Measurements from ENCODE around the gene ACOX1. TPM values are rescaled to one million over a fixed set of nuclear protein-coding genes. Genes with fewer than 3 reads are reported as not detected.
A peak's percentile ranks its signal among the peaks of the same experiment; 100 is the strongest.

The ACOX1 gene
- total and polyA plus RNA-seq, 2 of the 13 experiments (the other 11 are each of a cell fraction or from before 2014, with no cell fraction given): 86.4 to 120 TPM

- TF ChIP-seq SMYD3 (CRISPR knock-in tag; IDR thresholded peaks at IDR 0.05) (0 out of 2 replicates have a peak, but pooled peaks have one; percentile 43), ZNF337 (CRISPR knock-in tag; IDR thresholded peaks at IDR 0.05; ENCODE audit: borderline replicate concordance, low read depth) (0 out of 2 replicates have a peak, but pooled peaks have one; percentile 75), ZNF280D (CRISPR knock-in tag; IDR thresholded peaks at IDR 0.05) (peak; percentile 77; the same call in 1 of the 2 replicates), ZNF800 (CRISPR knock-in tag; IDR thresholded peaks at IDR 0.05) (no peak), TBL1XR1 (IDR thresholded peaks at IDR 0.05; ENCODE audit: borderline replicate concordance, low read length, partially characterized antibody) (no peak), ZNF30 (CRISPR knock-in tag; IDR thresholded peaks at IDR 0.05) (no peak), ZNF781 (CRISPR knock-in tag; IDR thresholded peaks at IDR 0.05; ENCODE audit: borderline replicate concordance, not compliant biosample characterization) (no peak), THRA (CRISPR knock-in tag; IDR thresholded peaks at IDR 0.05; ENCODE audit: borderline replicate concordance) (peak; percentile 21; the same call in 1 of the 2 replicates), ZNF530 (CRISPR knock-in tag; IDR thresholded peaks at IDR 0.05; ENCODE audit: low read depth) (no peak), SNAPC2 (CRISPR knock-in tag; IDR thresholded peaks at IDR 0.05) (no peak), POLR2AphosphoS2 (IDR thresholded peaks at IDR 0.05; ENCODE audit: low read depth, low read length) (no peak), ZNF292 (CRISPR knock-in tag; IDR thresholded peaks at IDR 0.05; ENCODE audit: borderline replicate concordance, low read depth) (peak; percentile 86; the same call in 1 of the 2 replicates), HNF1B (CRISPR knock-in tag; IDR thresholded peaks at IDR 0.05) (no peak; the same call in 1 of the 2 replicates), ZNF367 (CRISPR knock-in tag; IDR thresholded peaks at IDR 0.05; ENCODE audit: borderline replicate concordance) (no peak), GRHL1 (CRISPR knock-in tag; conservative IDR thresholded peaks at IDR 0.05) (no peak), ETV5 (CRISPR knock-in tag; IDR thresholded peaks at IDR 0.05; ENCODE audit: borderline replicate concordance) (no peak; the same call in 1 of the 2 replicates), ZSCAN20 (CRISPR knock-in tag; IDR thresholded peaks at IDR 0.05; ENCODE audit: borderline replicate concordance) (no peak)
Observed at GRCh38 chr17:76000016-76000754, 21.2 kb upstream of the ACOX1 start (continued).
